Measurements from ENCODE around the gene BMPR1A.

The BMPR1A gene

GRCh38 chr10:86802473-86803108 lies 46.2 kb downstream of the BMPR1A start:
- no peak for DNase-seq (ENCODE audit: low read depth)

GRCh38 chr10:86803156-86803555 lies 46.7 kb downstream of the BMPR1A start:
- DNase-seq (ENCODE audit: low read depth), result no peak

GRCh38 chr10:86804805-86805204 lies 48.4 kb downstream of the BMPR1A start:
- DNase-seq (ENCODE audit: low read depth), result no peak

- no peak for DNase-seq (ENCODE audit: low read depth)
These were observed 56.7 kb downstream of the BMPR1A start for GRCh38 chr10:86813101-86813500.

GRCh38 chr10:86813982-86814381 lies 57.6 kb downstream of the BMPR1A start:
- no peak for DNase-seq (ENCODE audit: low read depth)

GRCh38 chr10:86815035-86815617 lies 58.7 kb downstream of the BMPR1A start:
- no peak for DNase-seq (ENCODE audit: low read depth)

- no peak for DNase-seq (ENCODE audit: low read depth)
These were observed 59.2 kb downstream of the BMPR1A start for GRCh38 chr10:86815640-86816039.

GRCh38 chr10:86817246-86817645 lies 60.8 kb downstream of the BMPR1A start:
- no peak for DNase-seq (ENCODE audit: low read depth)

- DNase-seq (ENCODE audit: low read depth), result no peak
These were observed 63.1 kb downstream of the BMPR1A start for GRCh38 chr10:86819567-86819966.

- DNase-seq (ENCODE audit: low read depth), result no peak
These were observed 64.1 kb downstream of the BMPR1A start for GRCh38 chr10:86820509-86820908.

- no peak for DNase-seq (ENCODE audit: low read depth)
These were observed 65.1 kb downstream of the BMPR1A start for GRCh38 chr10:86821388-86821999.

- no peak for DNase-seq (ENCODE audit: low read depth)
These were observed 67.1 kb downstream of the BMPR1A start for GRCh38 chr10:86823565-86823964.

GRCh38 chr10:86824151-86824550 lies 67.7 kb downstream of the BMPR1A start:
- DNase-seq (ENCODE audit: low read depth), result no peak

- no peak for DNase-seq (ENCODE audit: low read depth)
These were observed 68.9 kb downstream of the BMPR1A start for GRCh38 chr10:86825366-86825765.

GRCh38 chr10:86827639-86828038 lies 71.2 kb downstream of the BMPR1A start:
- DNase-seq (ENCODE audit: low read depth), result no peak

- DNase-seq (ENCODE audit: low read depth), result no peak
These were observed 71.7 kb downstream of the BMPR1A start for GRCh38 chr10:86828145-86828544.

GRCh38 chr10:86829472-86829871 lies 73.1 kb downstream of the BMPR1A start:
- no peak for DNase-seq (ENCODE audit: low read depth)

GRCh38 chr10:86830043-86830591 lies 73.7 kb downstream of the BMPR1A start:
- DNase-seq (ENCODE audit: low read depth), result no peak

GRCh38 chr10:86833969-86834368 lies 77.5 kb downstream of the BMPR1A start:
- DNase-seq (ENCODE audit: low read depth), result no peak

- no peak for DNase-seq (ENCODE audit: low read depth)
These were observed 79.6 kb downstream of the BMPR1A start for GRCh38 chr10:86836044-86836443.

- no peak for DNase-seq (ENCODE audit: low read depth)
These were observed 81.2 kb downstream of the BMPR1A start for GRCh38 chr10:86837663-86838062.

- DNase-seq (ENCODE audit: low read depth), result no peak
These were observed 84.1 kb downstream of the BMPR1A start for GRCh38 chr10:86840498-86840897.

- DNase-seq (ENCODE audit: low read depth), result no peak
These were observed 89.7 kb downstream of the BMPR1A start for GRCh38 chr10:86846088-86846487.
